GM12801 (cell line): Measurements from ENCODE around the gene SAMD4A.

Source experiments
- TF ChIP-seq, protein P1 (sequence below): IDR thresholded peaks from one replicate; pipeline ENCODE4 v1.5.1; 2011; ENCODE audit warnings: control low read depth; ENCODE audit not compliant: insufficient read length; ENCODE audit errors: extremely low read depth

Gene SAMD4A

DNA sequence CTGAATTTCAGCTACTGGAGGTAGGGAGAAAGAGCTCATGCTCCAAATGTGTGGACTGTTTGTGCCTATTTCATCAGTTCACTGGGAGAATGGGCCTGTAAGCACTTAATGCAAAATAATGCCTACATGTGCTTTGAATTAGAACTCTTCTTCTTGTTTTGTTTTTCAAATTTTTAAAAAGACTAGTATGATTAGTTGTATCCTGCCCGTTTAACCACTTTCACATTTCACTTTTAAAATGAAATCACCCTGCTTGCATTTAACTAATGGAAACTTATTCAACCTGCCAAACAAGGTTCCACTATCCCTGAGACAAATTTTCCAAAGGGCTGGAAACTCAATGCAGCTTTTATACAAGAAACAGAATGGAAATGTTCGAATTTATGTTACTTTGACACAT is 79.7 kb downstream of the SAMD4A start:
- TF ChIP-seq, protein P1, sequence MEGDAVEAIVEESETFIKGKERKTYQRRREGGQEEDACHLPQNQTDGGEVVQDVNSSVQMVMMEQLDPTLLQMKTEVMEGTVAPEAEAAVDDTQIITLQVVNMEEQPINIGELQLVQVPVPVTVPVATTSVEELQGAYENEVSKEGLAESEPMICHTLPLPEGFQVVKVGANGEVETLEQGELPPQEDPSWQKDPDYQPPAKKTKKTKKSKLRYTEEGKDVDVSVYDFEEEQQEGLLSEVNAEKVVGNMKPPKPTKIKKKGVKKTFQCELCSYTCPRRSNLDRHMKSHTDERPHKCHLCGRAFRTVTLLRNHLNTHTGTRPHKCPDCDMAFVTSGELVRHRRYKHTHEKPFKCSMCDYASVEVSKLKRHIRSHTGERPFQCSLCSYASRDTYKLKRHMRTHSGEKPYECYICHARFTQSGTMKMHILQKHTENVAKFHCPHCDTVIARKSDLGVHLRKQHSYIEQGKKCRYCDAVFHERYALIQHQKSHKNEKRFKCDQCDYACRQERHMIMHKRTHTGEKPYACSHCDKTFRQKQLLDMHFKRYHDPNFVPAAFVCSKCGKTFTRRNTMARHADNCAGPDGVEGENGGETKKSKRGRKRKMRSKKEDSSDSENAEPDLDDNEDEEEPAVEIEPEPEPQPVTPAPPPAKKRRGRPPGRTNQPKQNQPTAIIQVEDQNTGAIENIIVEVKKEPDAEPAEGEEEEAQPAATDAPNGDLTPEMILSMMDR, result no peak

DNA sequence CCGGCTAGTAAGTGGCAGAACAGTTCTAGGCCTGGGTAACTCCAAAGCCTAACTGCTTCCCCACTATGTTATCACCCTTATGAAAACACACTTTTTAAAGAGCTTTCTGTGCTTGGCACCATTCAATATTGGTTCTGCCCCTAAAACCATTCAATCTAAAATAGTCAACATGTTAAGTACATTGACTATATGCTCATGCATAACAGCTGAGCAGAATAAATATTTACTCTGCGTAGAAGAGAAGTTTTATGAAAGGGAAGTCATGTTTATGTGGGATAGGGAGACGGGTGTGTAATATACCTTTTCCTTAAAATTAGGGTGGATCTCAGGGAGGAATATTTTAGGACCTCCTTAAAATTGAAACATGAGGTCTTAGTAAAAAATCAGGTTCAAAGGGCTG is 80.5 kb downstream of the SAMD4A start:
- TF ChIP-seq, protein P1, result no peak

DNA sequence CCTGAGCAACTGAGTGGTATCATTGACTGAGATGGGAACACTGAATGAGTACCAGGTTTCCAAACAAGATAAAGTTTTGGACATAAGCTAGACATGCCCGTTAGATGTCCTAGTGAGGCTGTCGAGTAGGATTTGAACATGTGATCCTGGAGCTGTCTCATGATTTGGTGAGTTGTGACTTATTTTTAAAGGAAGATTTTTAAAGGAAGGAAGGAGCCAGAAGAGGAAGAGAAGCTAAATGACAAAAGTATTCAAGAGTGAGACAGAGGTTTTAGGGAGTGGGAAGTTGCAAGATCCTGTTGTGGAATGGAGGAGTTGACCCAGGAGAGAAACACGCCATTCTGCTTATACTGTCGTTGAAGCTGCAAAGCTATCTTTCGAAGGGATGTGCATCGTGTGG is 82.1 kb downstream of the SAMD4A start:
- TF ChIP-seq, protein P1, result no peak

DNA sequence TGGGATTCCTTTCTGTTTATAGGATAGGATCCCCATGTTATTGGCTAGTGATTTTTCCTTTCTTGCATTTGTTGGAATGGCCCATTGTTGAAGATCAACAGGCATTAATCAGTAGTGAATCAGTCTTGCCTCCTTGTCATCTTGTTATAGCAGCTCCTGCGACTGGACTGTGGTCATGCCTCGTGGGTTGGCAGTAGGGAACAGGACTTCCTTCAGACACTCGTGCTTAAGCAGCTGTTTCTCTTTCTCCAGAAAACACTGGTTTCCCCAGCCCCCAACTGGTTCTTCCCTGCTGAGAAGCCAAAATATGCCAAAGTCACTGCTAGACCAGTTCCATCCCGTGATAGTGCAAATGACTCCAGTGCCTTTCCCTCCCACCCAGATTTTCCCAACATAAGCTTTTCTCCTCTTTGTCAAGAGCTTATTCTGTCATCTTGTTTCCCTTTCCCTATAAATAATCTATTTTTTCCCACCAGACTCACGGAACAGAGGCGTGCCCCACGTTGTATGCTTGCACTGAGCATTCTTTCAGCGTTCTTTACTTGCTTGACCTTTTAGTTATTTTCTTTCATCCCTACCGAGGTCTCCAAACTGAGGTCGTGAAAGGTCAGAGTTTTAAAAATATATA is 83.5 kb downstream of the SAMD4A start:
- TF ChIP-seq, protein P1, result no peak

DNA sequence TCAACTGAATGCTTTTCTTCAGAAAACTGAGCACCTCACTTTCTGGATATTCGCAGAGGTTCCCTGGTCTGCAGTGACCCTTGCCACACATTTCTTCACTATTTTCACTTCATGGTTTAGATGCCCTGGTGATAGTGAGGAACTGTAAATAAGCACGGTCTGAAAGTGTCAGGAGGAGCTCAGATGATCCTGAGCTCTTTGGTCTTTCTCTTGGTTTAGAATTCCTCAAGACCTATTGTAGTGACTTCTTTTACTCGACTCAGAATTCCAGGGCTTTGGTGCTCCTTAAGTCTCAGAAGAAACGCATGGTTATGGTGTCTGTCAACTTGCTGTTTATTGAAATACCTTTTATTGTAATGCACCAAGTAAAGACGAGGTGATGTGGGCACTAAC is 84.0 kb downstream of the SAMD4A start:
- TF ChIP-seq, protein P1, result no peak

DNA sequence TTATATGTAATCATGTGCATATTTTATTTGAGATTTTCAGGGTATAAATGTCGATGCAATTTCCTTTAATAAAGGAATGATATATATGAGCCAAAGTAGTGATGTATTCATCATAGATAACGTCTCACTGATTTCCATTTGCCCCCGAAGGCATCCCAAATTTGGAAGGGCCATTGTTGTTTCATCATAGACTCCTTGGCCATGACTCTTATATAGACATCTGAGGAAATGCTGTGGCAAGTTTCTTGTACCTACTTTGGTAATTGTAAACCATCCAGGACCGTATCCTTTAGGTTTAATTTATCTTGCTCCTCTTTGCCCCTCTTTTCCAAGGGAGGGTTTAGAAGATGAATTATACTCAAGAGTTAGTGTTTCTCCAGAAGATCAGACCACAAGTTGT is 84.7 kb downstream of the SAMD4A start:
- TF ChIP-seq, protein P1, result no peak

DNA sequence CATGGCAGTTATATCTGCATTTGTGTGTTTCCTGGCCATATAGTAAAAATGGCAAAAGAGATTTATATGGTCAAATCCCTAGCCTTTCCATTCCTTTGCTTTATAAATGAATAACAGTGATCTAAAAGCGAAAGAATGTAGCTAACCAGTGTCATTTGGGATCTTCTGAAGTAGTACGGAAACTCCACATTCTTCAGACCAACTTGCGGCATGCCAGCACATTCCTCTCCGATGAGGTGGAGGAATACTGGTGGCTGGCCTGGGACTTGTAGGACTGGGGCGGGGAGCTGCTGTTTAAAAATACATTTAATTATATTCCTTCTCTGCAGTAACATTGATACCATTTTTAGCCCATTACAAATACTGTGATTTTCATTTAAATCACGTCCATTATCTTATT is 85.3 kb downstream of the SAMD4A start:
- TF ChIP-seq, protein P1, result no peak

DNA sequence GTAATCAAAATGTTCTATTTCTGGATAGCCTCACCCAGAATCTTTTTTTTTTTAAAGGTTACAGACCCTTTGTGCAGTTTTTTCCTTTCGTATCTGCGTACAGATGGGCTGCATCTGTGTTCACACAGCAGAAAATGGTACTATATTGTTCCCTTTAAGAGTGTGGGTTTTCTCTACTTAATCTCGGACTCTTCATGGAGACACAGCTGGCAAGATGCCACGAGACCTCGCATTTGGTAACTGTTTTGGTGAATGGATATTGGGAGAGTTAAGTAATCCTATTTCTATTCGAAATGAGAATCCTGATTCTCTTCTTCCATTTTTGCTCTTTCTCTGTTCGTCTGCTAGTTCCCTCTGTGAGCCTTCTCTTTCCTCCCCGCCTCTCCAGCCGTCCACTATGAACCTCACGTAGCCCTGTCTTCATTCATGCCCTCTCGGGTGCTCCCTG is 85.7 kb downstream of the SAMD4A start:
- TF ChIP-seq, protein P1, result no peak
